SKM-1 (cell line): Measurements from ENCODE around the gene SECTM1.
"Not testable (repeated sequence)": the region's sequence is repeated elsewhere in the genome, so short reads cannot be mapped to it uniquely, and the experiment has no call there.

Source experiments
- DNase-seq: peaks from one replicate; lab custom pipeline; 2025; ENCODE audit not compliant: unreplicated experiment; lab: John Stamatoyannopoulos, UW

The SECTM1 gene

GRCh38 chr17:82370471-82371332, 37.1 kb upstream of the SECTM1 start:
- DNase-seq, result no peak

- no peak for DNase-seq
These were observed 35.6 kb upstream of the SECTM1 start for GRCh38 chr17:82369211-82369610.

- no peak for DNase-seq
These were observed 34.4 kb upstream of the SECTM1 start for GRCh38 chr17:82367724-82368524.

DNA sequence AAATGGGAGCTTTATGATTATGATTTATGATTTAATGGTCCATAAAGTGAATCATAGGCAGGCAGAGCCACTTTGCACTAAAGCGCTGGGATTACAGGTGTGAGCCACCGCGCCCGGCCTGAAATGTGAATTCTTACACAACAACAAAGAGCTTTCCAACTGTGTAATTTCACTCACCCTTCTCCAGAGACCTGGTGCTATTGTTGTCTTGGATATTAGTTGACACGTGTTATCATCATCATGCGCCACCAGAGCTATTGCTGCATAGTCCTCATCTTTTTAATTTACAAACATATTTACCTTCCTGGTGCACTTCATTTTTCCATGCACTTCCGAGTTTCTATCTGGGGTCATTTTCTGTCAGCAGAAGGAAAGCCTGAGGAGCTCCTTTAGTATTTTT, 33.2 kb upstream of the SECTM1 start:
- DNase-seq, result no peak

DNA sequence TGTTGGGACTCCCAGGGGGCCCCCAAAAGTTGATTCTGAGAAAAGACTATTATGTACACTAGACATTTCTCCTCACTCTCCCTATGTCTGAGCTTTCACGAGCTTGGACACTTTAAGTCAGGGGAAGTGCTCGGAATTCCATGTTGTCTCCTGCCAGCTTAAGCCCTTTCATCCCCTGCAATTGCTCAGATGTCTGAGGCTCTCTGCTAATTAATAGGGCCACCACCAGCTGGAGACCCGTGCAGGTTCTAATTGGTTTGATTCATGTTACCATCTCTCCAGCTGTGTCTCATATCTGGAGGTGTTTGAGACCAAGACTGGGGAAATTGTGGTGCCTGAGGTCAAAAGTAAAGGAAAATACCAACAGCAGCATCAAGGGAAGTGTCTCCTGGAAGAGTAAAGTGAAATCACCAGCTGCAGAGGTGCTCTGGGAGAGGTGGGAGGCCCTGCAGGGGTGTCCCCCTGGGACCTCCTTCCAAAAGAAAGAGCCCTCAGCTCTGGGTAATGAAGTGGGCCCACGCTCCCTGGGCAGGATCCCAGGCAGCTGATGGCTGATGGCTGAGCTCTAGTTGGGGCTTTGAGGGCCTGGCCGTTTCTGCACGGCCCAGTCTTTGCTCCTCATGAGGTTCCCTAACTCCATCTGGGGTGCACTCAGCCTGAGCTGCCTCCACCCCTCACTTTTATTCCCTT, 32.2 kb upstream of the SECTM1 start:
- no peak for DNase-seq

- no peak for DNase-seq
These were observed 28.5 kb upstream of the SECTM1 start for GRCh38 chr17:82361885-82362633.

- DNase-seq, result not testable (repeated sequence)
These were observed 26.0 kb upstream of the SECTM1 start for GRCh38 chr17:82359451-82360074.

DNA sequence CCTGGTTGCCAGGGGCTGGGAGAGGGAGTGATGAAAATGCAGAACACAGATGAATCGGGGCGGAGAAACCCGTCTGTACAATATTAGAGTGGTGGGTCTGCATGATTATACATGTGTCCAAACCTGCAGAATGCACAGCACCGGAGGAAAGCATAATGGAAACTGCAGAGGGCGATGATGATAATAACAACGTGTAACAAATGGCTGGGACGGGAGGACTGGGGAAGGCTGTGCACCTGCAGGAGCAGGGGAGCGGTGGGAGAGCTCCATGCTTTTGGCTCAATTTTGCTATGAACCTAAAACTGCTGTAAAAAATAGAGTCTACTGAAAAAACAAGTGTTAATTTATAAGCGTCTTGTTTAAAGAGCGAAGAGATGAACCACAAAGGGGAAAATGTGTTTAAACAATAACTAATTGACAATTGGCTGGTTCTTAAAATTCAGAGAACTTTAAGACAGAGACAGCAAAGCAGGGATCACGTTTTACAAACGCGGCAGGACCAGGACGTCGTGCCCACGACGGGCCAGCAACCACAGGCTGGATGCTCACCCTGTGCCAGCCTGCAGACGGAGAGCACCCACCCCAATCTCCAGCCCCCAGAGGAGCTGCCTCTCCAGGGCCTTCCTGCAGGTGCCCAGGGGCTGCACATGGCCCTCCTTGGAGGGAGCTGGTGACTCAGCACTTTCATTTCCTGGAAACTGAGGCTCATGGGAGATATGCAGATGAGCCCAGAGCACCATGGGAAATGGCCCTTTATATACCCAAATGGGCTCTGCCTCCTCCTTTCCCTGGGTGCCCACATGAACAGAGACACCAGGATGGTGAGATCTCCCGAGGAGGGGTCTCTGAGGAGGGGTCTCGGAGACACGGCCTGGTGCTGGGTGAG, 25.1 kb upstream of the SECTM1 start, which contains the start of gene TEX19:
TSS of gene TEX19 (plus strand) at position 783 of the 886 bp plus-strand sequence. CDS start 2,904 bp downstream, outside the sequence.
- DNase-seq, result no peak

DNA sequence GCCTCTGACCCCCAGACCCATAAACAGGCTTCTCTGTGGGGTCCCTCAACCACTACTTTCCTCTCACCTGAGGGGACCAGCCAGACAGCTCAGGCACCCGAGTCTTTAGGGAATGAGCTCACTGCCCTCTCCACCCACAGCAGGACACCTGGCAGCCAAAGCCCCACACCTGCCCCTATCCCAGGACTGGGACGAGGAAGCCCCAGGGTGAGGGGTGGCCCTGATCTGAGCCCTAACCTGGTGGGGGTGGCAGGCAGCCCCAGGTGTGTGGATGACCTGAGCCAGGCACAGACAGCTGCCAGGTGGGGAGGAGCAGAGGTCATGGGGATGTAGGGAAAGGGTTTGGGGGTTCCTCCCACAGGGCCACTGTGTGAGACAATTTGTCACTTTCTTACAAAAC, 23.8 kb upstream of the SECTM1 start:
- DNase-seq, result no peak

DNA sequence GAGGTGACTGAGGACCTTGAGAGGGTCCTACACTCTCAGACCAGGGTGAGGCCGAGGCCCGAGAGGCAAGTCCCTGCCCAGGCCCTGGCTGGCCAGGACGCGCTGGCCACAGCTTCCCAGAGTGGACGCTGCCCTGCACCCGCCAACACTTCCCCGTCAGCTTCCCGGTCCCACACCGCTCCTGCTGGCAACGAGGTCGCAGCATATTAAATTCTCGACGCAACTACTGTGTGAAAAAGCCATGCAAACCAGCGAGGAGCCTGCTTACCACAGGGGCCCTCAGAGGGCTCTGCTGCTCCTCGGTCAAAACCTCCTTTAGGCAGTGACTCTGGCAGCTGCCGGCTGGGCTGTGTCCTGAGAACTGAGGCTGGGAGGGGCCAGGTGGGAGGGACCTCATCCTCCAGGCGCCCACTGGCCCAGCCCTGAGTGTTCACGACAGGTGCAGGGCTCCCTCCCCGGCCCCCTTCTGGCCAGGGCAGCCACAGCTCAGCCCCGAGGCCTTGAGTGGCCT, 23.3 kb upstream of the SECTM1 start:
- DNase-seq, result no peak

DNA sequence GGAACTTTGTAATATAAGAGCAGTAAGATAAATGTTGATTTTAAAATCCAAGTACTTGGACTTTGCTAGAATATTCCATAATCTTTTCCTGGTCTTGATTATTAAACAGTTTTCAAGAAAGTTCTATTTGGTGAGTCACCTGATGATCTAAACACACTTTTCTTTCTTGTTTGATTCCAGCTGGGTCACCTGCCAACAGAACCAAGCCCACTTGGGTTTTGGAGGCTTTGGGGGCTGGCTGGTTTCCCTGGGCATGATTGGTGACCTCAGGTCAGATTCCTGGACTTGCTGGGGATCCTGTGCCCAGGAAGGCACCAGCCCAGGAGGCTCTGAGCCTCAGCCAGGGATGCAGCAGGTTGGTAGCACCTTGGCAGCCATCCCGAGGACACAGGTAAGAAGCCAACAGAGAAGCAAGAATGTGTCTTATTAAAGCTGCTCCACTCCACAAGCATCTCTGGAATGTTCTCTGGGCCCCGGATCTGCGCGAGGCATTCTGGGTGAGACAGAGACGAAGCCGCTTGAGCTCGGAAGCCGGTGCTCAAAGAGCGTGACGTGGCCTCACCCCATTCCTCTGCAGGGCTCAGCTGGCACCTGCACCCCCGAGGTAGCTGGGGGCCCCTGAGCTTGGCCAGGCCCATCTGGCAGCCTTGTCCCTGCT, 22.3 kb upstream of the SECTM1 start:
- no peak for DNase-seq

DNA sequence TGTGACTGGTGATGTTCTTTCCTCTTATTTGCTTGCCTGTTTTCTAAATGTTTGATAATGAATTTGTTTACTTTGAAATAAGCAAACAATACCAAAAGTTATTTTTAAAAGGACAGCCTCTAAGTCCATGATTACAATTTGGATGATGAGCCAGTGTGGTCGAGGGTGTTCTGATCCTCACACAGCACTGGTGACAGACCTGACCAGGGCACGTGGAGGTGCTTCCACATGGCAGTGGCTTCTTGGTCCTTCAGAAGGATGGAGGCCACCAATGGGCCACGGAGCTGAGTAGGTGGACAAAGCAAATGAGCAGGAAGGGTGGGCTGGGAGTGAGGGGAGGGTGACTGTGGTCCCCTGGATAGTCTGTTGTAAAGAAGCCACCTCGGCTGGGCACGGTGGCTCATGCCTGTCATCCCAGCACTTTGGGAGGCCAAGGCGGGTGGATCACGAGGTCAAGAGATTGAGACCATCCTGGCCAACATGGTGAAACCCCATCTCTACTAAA, 21.3 kb upstream of the SECTM1 start:
- no peak for DNase-seq

- no peak for DNase-seq
These were observed 19.9 kb upstream of the SECTM1 start for GRCh38 chr17:82353484-82353883.

- peak; percentile 80 for DNase-seq
These were observed 18.3 kb upstream of the SECTM1 start for GRCh38 chr17:82351713-82352488.

- DNase-seq, result no peak
These were observed 17.7 kb upstream of the SECTM1 start for GRCh38 chr17:82351254-82351712.

DNA sequence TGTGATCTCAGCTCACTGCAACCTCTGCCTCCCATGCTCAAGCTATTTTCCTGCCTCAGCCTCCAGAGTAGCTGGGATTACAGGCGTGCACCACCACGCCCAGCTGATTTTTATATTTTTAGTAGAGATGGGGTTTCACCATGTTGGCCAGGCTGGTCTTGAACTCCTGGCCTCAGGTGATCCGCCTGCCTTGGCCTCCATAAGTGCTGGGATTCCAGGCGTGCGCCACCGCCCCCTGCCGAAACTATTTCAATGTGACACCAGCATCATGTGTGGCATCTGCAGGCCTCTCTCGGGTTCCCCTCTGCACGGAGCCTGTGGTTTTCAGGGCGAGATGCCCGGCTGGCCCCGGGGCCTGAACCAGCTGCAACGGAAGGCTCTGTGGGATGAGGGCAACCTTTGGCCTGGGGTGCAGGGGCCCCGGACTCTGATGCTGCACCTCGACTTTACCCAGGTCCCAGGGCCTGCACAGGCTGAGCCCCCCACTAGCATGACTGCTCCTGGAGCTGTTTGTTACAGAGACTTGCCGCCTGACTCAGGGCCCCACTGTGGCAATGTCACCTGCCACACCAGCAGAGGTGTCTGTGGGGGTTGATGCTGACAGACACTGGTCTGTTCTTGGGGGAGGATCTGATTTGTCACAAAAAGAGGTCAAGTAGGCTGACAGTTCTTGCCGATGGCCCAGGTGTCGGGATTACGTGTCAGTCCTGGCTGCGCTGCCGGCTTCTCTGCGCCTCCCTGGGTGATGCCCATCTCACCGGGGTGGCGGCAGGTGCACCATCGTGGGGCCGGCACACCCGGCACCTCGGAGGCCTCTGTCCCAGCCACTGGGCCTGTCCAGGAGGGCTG, 16.8 kb upstream of the SECTM1 start:
- DNase-seq, result no peak

DNA sequence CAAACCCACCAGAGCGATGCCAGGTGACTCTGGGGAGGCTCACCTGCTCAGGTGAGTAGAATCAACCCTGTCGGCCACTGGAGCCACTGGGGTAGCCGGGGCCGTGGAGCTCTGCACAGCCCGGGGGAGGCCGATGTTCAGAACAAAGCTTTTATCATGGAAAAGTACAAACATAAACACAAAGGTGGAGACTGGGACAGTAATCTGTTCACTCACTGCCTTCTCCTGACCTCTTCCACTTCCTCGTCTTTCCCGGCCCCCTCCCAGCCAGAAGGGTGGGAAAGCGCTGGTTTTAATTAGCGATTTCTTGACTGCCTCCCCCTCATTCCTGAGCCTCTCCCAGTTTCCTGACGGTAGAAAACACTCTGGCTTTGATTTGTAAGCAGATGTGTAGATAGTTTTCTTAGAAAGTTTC, 15.7 kb upstream of the SECTM1 start:
- no peak for DNase-seq
